Fibroblast of peridontal ligament (primary cell): Measurements from ENCODE around the gene TASL.
"Not testable (repeated sequence)": the region's sequence is repeated elsewhere in the genome, so short reads cannot be mapped to it uniquely, and the experiment has no call there.

Experiments
- DNase-seq: peaks from one replicate; pipeline ENCODE4 v3.0.0-alpha.2; 2010; ENCODE audit errors: extremely low read depth

Gene TASL

GRCh38 chrX:30577362-30577991 lies at the start of gene TASL:
Gene TASL, minus strand, starts transcription at chrX:30577766. Its CDS starts 17,411 bp downstream, at chrX:30560355.
- DNase-seq: no peak

GRCh38 chrX:30626402-30626801 lies 48.8 kb upstream of the TASL start:
- DNase-seq: no peak

DNA sequence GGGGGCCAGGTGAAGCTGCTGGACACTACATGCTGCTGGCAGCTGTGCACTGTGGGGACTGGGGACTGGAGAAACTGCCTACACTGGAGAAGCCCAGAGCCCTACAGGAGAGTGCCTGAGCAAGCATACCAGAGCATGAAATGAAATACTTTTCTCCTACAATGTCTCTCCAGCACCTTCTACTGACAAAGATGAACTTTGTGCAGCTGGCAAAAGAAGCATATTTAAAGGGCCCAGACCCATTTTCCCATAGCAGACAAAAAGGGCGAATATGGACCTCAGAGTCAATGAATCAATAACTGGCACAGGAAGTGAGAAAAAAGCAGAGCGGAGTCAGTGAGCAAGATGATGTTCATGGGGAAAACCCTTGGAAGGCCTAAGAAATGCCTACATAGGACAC lies 44.8 kb upstream of the TASL start:
- DNase-seq: no peak

DNA sequence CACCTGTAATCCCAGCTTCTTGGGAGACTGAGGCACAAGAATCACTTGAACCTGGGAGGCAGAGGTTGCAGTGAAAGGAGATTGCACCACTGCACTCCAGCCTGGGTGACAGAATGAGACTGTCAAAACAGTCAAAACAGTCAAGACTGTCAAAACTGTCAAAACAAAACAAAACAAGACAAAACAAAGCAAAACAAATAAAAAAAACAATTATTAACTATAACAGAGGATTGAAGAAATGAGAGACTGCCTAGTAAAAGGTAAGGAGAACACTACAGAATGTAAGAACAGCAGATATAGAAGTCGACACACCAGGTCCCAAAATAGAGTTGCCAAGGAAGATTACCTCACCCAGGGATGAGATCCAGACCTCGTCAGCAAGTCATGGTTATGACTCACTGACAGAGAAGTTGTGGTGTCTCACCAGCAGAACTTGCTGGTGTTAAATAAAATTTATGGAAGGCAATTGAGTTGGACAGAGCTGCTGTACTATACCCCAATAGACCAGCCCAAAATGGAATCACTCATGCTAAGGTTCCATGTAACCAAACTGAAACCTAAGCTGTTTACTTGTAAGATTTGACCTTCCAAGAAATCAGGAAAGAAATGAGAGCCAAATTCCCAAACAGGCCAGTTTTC lies 43.5 kb upstream of the TASL start:
- peak; percentile 87 for DNase-seq

DNA sequence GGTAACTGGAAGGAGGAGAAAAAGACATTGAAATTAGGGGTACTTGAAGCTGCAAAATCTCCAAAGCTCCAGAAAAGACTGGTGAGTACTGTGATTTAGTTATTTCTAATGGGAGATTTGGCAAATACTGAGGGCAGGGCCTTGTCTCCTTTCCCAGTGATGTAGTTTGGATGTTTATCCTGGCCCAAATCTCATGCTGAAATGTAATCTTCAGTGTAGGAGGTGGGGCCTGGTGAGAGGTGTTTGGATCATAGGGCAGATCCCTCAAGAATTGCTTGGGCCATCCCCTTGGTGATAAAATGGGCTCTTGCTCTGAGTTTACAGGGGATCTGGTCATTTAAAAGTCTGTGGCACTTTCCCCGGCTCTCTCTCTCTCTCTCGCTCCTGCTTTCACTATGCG lies 42.6 kb upstream of the TASL start:
- DNase-seq: no peak

DNA sequence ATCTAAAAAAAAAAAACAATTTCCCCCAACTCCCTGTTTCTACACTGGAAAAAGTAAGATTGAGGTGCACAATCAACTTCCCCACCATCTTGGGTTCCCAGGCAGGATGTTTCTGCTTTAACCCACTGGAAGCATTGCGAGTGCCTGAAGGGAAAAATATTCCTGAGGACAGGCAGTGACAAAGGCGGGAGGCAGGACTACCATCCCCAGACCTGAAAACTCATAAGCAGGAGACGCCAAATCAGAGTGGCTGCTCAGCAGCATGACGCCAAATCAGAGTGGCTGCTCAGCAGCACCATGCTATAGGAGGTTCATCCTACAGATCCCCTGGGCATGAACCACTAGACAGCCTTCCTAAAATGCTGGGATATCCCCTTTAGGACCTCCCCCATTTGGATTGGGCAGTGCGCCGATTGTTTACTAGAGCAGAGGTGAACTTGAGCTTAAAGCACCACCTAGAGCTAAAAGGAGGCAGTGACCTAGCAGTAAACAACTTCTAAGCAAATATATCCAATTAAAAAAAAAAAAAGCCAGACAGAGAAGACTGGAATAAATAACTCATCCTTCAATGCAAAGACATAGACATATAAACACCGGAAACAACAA lies 40.7 kb upstream of the TASL start:
- no peak for DNase-seq

DNA sequence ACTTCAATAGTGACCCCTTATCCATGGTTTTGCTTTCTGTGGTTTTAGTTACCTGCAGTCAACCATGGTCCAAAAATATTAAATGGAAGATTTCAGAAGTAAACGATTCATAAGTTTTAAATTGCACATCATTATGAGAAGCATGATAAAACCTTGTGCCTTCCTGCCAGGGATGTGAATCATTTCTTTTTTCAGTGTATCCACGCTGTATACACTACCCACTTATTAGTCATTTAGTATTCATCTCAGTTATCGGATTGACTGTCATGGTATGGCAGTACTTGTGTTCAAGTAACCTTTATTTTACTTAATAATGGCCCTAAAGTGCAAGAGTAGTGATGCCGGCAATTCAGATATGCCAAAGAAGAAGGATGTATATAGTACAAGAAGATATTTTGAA lies 37.7 kb upstream of the TASL start:
- DNase-seq: no peak

DNA sequence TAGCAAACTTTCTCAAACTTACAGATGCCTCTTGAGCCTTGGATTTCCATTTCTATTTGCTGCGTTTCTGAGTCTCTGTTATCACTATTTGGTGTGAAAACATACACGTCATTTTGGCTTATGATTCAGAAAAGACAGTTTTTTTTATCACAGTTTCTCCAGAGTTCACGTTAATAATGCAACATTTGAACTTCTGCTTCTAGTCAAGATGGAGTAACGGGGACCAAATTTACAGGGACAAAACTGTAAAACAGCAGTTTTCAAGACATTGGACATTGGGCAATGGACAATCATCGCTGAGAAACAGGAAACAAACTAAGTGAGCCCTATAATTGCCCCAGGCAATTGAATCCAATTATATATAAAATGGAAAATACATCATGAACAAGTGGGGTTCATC lies 36.2 kb upstream of the TASL start:
- DNase-seq: no peak

- no peak for DNase-seq
Measured at GRCh38 chrX:30612250-30612655, 34.7 kb upstream of the TASL start.

GRCh38 chrX:30610026-30610425 lies 32.5 kb upstream of the TASL start:
- DNase-seq: peak; percentile 9

DNA sequence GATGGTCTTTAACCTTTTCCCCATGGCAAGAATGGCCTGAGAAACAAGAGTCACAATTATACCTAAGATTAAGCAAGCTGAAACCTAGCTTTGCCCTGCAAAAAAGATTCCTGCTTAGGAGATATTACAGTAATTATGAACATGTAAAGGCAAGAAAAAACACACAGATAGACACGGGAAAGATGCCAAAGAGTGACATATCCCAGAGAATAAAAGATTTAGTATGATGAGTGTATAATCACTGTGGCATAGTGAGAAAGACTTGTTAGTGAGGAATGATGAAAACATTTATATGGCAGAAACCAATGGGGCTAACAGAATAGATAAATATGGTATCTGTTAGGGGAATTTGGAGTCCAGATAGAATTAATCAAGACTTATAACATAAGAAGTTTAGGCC lies 29.6 kb upstream of the TASL start:
- no peak for DNase-seq

DNA sequence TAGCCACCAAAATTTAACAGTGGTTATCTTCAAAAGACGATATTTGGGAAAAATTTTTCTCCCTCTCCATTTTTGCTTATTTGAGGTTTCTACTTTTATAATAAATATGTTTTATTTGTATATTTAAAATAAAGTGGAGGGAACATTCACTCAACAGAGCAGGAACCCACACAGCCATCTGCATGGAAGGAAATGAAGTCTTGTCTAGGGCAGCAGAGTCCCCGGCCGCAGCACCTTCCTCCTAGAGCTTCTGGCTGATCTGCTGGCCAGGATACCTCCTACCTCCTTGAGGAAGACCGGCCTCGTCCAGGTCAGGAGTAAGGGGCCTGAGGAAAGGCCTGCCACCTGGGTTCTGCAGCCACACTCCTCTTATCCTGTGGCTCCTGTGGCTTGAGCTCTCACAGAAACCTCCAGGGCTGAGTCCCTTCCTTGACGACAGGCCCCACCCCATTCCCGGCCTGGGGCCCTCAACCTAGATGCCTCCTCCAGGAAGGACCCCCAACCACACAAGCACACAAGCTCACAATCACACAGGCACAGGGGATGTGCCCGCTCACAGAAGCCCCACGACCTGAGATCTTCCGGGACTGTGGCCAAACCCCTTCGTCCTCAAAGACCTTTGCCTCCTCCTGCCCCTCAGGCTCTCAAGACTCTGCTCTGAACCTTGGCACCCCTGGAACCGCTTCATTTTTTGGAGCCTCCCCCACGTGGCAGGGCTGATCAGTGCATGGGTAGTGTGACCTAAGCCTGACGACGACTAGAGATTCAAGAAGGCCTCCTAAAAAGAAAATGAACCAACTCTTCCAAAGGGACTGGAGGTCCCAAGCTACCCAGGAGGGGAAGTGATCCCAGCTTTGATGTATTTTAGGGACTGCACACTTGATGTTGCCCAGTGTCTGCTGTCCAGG lies 23.0 kb upstream of the TASL start:
- not testable (repeated sequence) for DNase-seq

GRCh38 chrX:30597216-30598012 lies 19.8 kb upstream of the TASL start:
- no peak for DNase-seq

DNA sequence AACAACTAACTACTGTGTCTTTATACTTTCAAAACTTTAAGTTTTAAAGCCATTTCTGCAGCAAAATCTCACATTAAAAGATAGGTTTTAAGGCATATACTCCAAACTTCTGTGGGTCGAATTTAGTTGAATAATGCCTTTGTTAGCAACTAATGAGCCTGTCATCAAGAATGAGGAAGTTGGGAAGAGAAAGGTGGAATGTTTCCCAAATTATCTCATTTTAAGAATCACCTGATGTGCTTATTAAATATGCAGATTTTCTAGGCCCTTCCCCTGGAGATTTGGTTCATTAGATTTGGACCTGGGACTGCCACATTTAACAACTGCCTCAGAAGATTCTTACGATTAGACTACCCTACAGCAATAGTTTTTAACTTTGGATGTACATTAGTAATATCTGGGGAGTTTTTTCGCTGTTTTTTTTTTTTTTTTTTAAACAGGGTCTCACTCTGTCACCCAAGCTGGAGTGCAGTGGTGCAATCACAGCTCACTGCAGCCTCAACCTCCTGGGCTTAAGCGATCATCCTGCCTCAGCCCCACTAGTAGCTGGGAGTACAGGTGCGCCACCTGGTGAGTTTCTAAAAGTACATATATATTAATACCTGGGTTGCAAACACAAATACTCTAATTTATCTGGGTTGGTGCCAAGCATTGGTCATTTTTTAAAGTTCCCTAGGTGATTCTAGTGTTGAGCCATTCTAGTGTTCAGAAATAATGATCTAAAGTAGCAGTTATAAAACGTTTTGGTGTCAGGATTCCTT lies 16.1 kb upstream of the TASL start:
- no peak for DNase-seq

DNA sequence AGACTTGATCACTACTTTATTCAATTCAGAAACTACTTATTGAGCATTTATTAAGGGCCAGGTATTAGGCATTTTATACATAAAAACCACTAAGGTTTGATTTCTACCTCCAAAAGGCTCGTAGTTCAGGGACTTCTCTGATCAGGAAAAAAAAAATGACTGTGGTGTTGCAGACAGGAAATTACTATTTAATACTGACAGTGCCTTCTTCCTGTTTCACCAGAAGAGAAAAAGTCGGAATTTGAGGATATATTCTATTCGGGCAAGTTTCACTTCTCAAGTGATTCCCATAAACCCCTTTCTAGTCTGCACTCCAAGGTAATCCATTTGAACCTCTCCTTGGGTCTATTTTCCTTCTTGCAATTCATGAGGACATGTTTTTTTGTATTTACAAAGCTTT lies 15.3 kb upstream of the TASL start:
- DNase-seq: no peak

DNA sequence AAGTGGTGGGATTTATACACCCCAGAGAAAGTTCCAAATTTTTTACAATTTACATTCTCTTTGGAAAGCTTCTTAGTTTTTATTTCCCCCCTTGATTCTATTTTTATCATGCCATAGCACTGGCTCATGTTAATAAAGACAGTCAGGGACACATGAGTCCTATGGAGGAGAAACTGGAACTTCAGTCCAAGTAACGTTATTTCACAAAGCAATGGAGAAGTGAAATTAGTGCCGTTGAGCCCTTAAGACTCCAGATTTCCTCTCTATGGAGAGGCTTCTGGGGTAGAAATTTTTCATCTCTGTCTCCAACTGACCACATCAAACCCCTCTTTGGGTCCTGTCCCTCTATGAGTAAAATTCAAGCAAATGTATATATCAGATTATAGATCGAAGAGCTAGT lies 12.8 kb upstream of the TASL start:
- DNase-seq: no peak

DNA sequence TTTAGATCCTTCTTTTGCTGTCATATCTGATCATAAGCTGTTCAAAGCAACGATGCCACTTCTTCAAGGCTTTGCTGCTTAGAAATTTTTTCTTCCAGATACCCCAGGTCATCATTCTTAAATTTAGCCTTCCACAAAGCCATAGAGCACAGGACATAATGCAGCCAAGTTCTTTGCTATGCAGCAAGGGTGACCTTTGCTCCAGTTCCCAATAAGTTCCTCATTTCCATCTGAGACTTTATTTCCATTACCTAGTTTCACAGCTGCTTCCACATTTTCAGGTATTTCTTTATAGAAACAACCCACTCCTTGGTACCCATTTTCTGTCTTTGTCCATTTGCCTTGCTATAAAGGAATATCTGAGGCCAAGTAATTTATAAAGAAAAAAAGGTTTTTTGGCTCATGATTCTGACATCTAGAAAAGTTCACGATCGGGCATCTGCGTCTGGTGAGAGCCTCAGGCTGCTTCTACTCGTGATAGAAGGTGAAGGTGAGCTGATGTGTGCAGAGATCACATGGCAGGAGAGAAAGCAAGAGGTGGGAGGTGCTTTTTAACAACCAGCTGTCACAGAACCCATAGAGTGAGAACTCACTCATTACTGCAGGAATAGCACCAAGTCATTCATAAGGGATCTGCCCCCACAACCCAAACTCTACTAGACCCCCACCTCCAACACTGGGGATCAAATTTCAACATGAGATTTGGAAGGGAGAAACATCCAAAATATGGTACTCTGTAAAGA lies 11.8 kb upstream of the TASL start:
- no peak for DNase-seq

GRCh38 chrX:30586516-30586915 lies 8.9 kb upstream of the TASL start:
- no peak for DNase-seq

- DNase-seq: no peak
Measured at GRCh38 chrX:30582664-30583063, 5.1 kb upstream of the TASL start.

GRCh38 chrX:30580641-30581040 lies 3.1 kb upstream of the TASL start:
- no peak for DNase-seq
